GM12878 (cell line): ENCODE data around the gene SYCP2. TPM values are rescaled to one million over a fixed set of nuclear protein-coding genes. Genes with fewer than 3 reads are reported as not detected.
A peak's percentile ranks its signal among the peaks of the same experiment; 100 is the strongest.

Experiments
- ATAC-seq: fragments of 200-7000 bp; cut with Tn5 transposase; 3 replicates; pipeline ENCODE4 v1.9.1; 2020; ENCODE audit warnings: mild to moderate bottlenecking, moderate library complexity
- BruUV-seq: library from RNA; stranded (reverse); fragments of 400-500 nt; replicated peaks from 2 replicates; lab custom pipeline; 2021; lab: Mats Ljungman, UMichigan
- CTCF ChIA-PET: fragments of 300-600 bp; sonication (Branson Sonifier 250); formaldehyde crosslinking; extraction: SDS; loops from one replicate; lab custom pipeline; 2021; ENCODE audit warnings: inconsistent platforms; lab: Yijun Ruan, JAX
- POLR2A ChIA-PET: fragments of 350-600 bp; formaldehyde crosslinking; extraction: SDS; loops from one replicate; lab custom pipeline; 2021; ENCODE audit warnings: inconsistent platforms; lab: Charles Lee
- RAD21 ChIA-PET: fragments of 300-600 bp; sonication (Branson Sonifier 250); formaldehyde crosslinking; loops from one replicate; lab custom pipeline; 2023; ENCODE audit warnings: antibody characterized with exemption; ENCODE audit not compliant: unreplicated experiment; lab: Charles Lee
- SMC1A ChIA-PET: fragments of 300-600 bp; sonication (Branson Sonifier 250); formaldehyde crosslinking; loops from one replicate; lab custom pipeline; 2023; ENCODE audit not compliant: unreplicated experiment, uncharacterized antibody; lab: Charles Lee
- DNase-seq: peaks from one replicate; pipeline ENCODE4 v3.0.0-alpha.2; 2011; ENCODE audit warnings: low read depth, low spot score
- FAIRE-seq: peaks from 3 replicates; lab custom pipeline; 2011; peaks lifted over from hg19 to GRCh38; lab: Jason Lieb, UNC
- H2AFZ ChIP-seq: 2 replicates; pipeline ENCODE4 v1.6.0; 2011; ENCODE audit warnings: low read depth, low read length, control low read depth; ENCODE audit not compliant: control insufficient read depth
- H3K27ac ChIP-seq: 2 replicates; pipeline ENCODE4 v1.5.1; 2011; ENCODE audit warnings: control low read depth; ENCODE audit not compliant: control insufficient read depth, insufficient read depth
- H3K27me3 ChIP-seq, 2 experiments: replicated peaks in 1 of 2; 2 replicates each; pipeline versions ENCODE4 v1.6.0 to v1.6.1; 2011; ENCODE audit warnings: low read length in 1 of 2; ENCODE audit not compliant: control insufficient read depth in 2 of 2, insufficient read depth in 2 of 2
- H3K36me3 ChIP-seq, 2 experiments: 2 replicates each; pipeline ENCODE4 v1.5.1; 2011; ENCODE audit warnings: low read length in 1 of 2; ENCODE audit not compliant: control insufficient read depth in 2 of 2, insufficient read depth in 2 of 2
- H3K4me1 ChIP-seq: 2 replicates; pipeline ENCODE4 v1.6.1; 2011; ENCODE audit warnings: mild to moderate bottlenecking, low read length, moderate library complexity, mixed read lengths; ENCODE audit not compliant: control insufficient read depth, insufficient read depth
- H3K4me2 ChIP-seq: 2 replicates; pipeline ENCODE4 v1.6.0; 2011; ENCODE audit warnings: control low read depth; ENCODE audit not compliant: control insufficient read depth, insufficient read depth
- H3K4me3 ChIP-seq: fragments of 200-600 bp; sonication (generic); 2 replicates; pipeline ENCODE4 v1.5.1; 2016
- H3K79me2 ChIP-seq: 2 replicates; pipeline ENCODE4 v1.6.0; 2011; ENCODE audit warnings: low read length; ENCODE audit not compliant: control insufficient read depth, insufficient read depth
- H3K9ac ChIP-seq: 2 replicates; pipeline ENCODE4 v1.8.0; 2011; ENCODE audit warnings: low read length, control low read depth, mixed read lengths; ENCODE audit not compliant: control insufficient read depth, insufficient read depth
- H3K9me3 ChIP-seq: replicated peaks from 3 replicates; pipeline ENCODE4 v1.5.1; 2011; ENCODE audit warnings: mild to moderate bottlenecking, low read length; ENCODE audit not compliant: control insufficient read depth, insufficient read depth
- H4K20me1 ChIP-seq: 2 replicates; pipeline ENCODE4 v1.6.0; 2011; ENCODE audit not compliant: control insufficient read depth, insufficient read depth
- BHLHE40 ChIP-seq, 2 experiments: fragments of 450-650 bp in 1 of 2; IDR thresholded peaks; 2 replicates each; pipeline ENCODE4 v1.6.1; 2011 to 2017; ENCODE audit warnings: low read depth in 2 of 2, borderline replicate concordance in 1 of 2, improper control_type of control experiment in 1 of 2, low read length in 1 of 2, mild to moderate bottlenecking in 1 of 2
- EGR1 ChIP-seq, 2 experiments: IDR thresholded peaks; 1 replicate in 1 of 2; 2 replicates in 1 of 2; pipeline ENCODE4 v1.6.1; 2011 to 2012; ENCODE audit warnings: low read depth in 2 of 2, low read length in 2 of 2, borderline replicate concordance in 1 of 2, mild to moderate bottlenecking in 1 of 2, moderate library complexity in 1 of 2
- GATAD2B ChIP-seq: fragments of 450-650 bp; conservative IDR thresholded peaks from 2 replicates; pipeline ENCODE4 v1.6.1; 2017; ENCODE audit warnings: low read depth, mild to moderate bottlenecking, moderate library complexity
- HDAC2 ChIP-seq: fragments of 200-600 bp; sonication (generic); IDR thresholded peaks from 2 replicates; pipeline ENCODE4 v1.6.1; 2017
- IKZF2 ChIP-seq, 2 experiments: fragments of 450-650 bp; IDR thresholded peaks; 2 replicates each; pipeline ENCODE4 v1.6.1; 2017; ENCODE audit warnings: mild to moderate bottlenecking in 2 of 2, moderate library complexity in 2 of 2
- SMC3 ChIP-seq: IDR thresholded peaks from 2 replicates; pipeline ENCODE4 v1.6.1; 2011; ENCODE audit warnings: low read length, improper control_type of control experiment, borderline replicate concordance
- TAF1 ChIP-seq: IDR thresholded peaks from 2 replicates; pipeline ENCODE4 v1.6.1; 2011; ENCODE audit warnings: mild to moderate bottlenecking, low read depth, low read length, borderline replicate concordance
- TCF12 ChIP-seq: IDR thresholded peaks from 2 replicates; pipeline ENCODE4 v1.6.1; 2011; ENCODE audit warnings: low read depth, mild to moderate bottlenecking, low read length
- TCF3 ChIP-seq: IDR thresholded peaks from 2 replicates; pipeline ENCODE4 v1.6.1; 2012; ENCODE audit warnings: low read depth, mild to moderate bottlenecking, low read length, borderline replicate concordance; ENCODE audit not compliant: insufficient read depth
- ZBED1 ChIP-seq: IDR thresholded peaks from 2 replicates; pipeline ENCODE4 v1.6.1; 2016; ENCODE audit warnings: borderline replicate concordance
- ZNF592 ChIP-seq: fragments of 450-650 bp; IDR thresholded peaks from 2 replicates; pipeline ENCODE4 v1.6.1; 2017; ENCODE audit warnings: mild to moderate bottlenecking, moderate library complexity
- WGBS: methylation state at CpG from one replicate; pipeline ENCODE4 v1.1.6; 2016; ENCODE audit warnings: low lambda C conversion rate; ENCODE audit not compliant: insufficient replicate concordance, insufficient coverage; ENCODE audit errors: missing lambda C conversion rate; 5-methylcytosine and 5-hydroxymethylcytosine counted together
- in situ Hi-C: fragments of 300-500 bp; cut with MboI; formaldehyde crosslinking; loops from 9 replicates; pipeline ENCODE4 v1.14.3; 2018; ENCODE audit warnings: mixed read lengths
- intact Hi-C: fragments of 100-400 bp; cut with micrococcal nuclease; formaldehyde crosslinking; loops from one replicate; pipeline ENCODE4 v1.14.2; 2022; ENCODE audit not compliant: unreplicated experiment
- polyA plus RNA-seq, 11 experiments: library from polyadenylated mRNA; depleted of rRNA in 4 of 11; unstranded in 6 of 11; stranded (reverse) in 5 of 11; fragments of >200 nt; fragmentation: Nextera tagmentation in 4 of 11; fragmentation: Illumina TruSeq in 1 of 11; extraction: Ambion mirVana in 4 of 11; extraction: Trizol in 1 of 11; gene quantifications; 1 replicate in 1 of 11; 2 replicates in 10 of 11; pipeline versions ENCODE4 v1.2.1 to v1.2.3, GENCODE V29; 2011 to 2016; ENCODE audit warnings: inconsistent platforms in 2 of 11, missing spikeins in 2 of 11, low read depth in 1 of 11
- total RNA-seq, 4 experiments: library from RNA; depleted of rRNA in 3 of 4; stranded (reverse); fragments of >200 nt in 3 of 4; fragmentation: Illumina TruSeq in 1 of 4; extraction: Trizol in 1 of 4; gene quantifications; 2 replicates each; pipeline versions ENCODE4 v1.2.1 to v1.2.3, GENCODE V29; 2013 to 2021

The SYCP2 gene
- total and polyA plus RNA-seq, 10 of the 15 experiments (the other 5 are each of a cell fraction or from before 2014, with no cell fraction given) = 0.01 to 0.18 (median 0.09) TPM; not detected in 2

- no peaks in the 10 kb centered on the region; a peak in 1 of 4 replicates for H3K27me3 ChIP-seq
- no peaks in the 10 kb centered on the region for H3K79me2 ChIP-seq
- H3K9ac ChIP-seq = no peak overlapping the region
- no peaks in the 10 kb centered on the region for H3K36me3 ChIP-seq
- H3K4me1 ChIP-seq = no peaks in the 10 kb centered on the region; the same call in 1 of the 2 replicates
- RAD21 ChIA-PET = no interaction called here
- WGBS = 95% methylated on average over 56 of the region's 72 CpGs
- no peak for DNase-seq
- CTCF ChIA-PET = interaction anchor here (9.5 kb wide), 1 partner anchor 17 kb away, joined by 173 read pairs; no protein-coding TSS in a partner anchor
- BruUV-seq = no TSS peak
- FAIRE-seq = no peak
- H4K20me1 ChIP-seq = no peaks in the 10 kb centered on the region
- TF ChIP-seq BHLHE40 (IDR thresholded peaks at IDR 0.05; ENCODE audit: borderline replicate concordance in 1 of 2, low read depth in 2 of 2, low read length in 1 of 2) = no peak
- TF ChIP-seq TCF3 = 0 out of 2 replicates have a peak, but pooled peaks have one; percentile 46
- POLR2A ChIA-PET = no interaction called here
- intact Hi-C loops = no loop called here
- SMC1A ChIA-PET = no interaction called here
- H3K4me3 ChIP-seq = no peak overlapping the region
- H3K27ac ChIP-seq = no peak overlapping the region
- no peak overlapping the region for H3K4me2 ChIP-seq
- H2AFZ ChIP-seq = no peak overlapping the region
- in situ Hi-C loops = no loop called here
- no peaks in the 10 kb centered on the region for H3K9me3 ChIP-seq
- ATAC-seq = no peak
Observed at GRCh38 chr20:59932616-59933295, 681 bp downstream of the SYCP2 start.

- DNase-seq = no peak
- BruUV-seq = no TSS peak
- no peaks in the 10 kb centered on the region; the same call in 1 of the 2 replicates for H3K4me1 ChIP-seq
- H4K20me1 ChIP-seq = no peaks in the 10 kb centered on the region
- FAIRE-seq = no peak
- in situ Hi-C loops (no loop called here), intact Hi-C loops (no loop called here)
- no peaks in the 10 kb centered on the region for H3K9me3 ChIP-seq
- ATAC-seq = no peak
- H2AFZ ChIP-seq = no peak overlapping the region
- H3K27ac ChIP-seq = no peak overlapping the region
- ChIA-PET SMC1A (no interaction called here), POLR2A (no interaction called here), RAD21 (no interaction called here), CTCF (interaction anchor here (1.0 to 1.1 kb wide), 2 partner anchors 8 to 331 kb away, joined by 3 to 4 read pairs; partner anchors contain the start of genes FAM217B and PPP1R3D)
- WGBS = 78% methylated on average over 9 of the region's 9 CpGs
- H3K4me3 ChIP-seq = no peak overlapping the region
- no peaks in the 10 kb centered on the region for H3K36me3 ChIP-seq
- H3K27me3 ChIP-seq = no peaks in the 10 kb centered on the region; a peak in 1 of 4 replicates
- no peaks in the 10 kb centered on the region for H3K79me2 ChIP-seq
- H3K4me2 ChIP-seq = no peak overlapping the region
- no peak overlapping the region for H3K9ac ChIP-seq
- TF ChIP-seq IKZF2 (IDR thresholded peaks at IDR 0.05) (no peak), TCF12 (no peak), ZBED1 (no peak), ZNF592 (no peak), TAF1 (no peak), HDAC2 (no peak), SMC3 (no peak), GATAD2B (no peak), EGR1 (IDR thresholded peaks at IDR 0.05; ENCODE audit: borderline replicate concordance in 1 of 2, low read depth in 2 of 2, low read length in 2 of 2) (no peak)
Observed at GRCh38 chr20:59931511-59932312, 1.7 kb downstream of the SYCP2 start.
